Fibroblast of lung (primary cell): ENCODE measurements around the gene LRMDA.

ENCODE experiments used
- CTCF ChIP-seq, 2 donors: IDR thresholded peaks in 1 of 2; conservative IDR thresholded peaks in 1 of 2; 1 replicate in 1 of 2; 2 replicates in 1 of 2; pipeline ENCODE4 v1.5.1; 2011 to 2012; ENCODE audit warnings: low read length in 2 of 2, control low read depth in 1 of 2, inconsistent platforms in 1 of 2, low read depth in 1 of 2, mild to moderate bottlenecking in 1 of 2
- EZH2 ChIP-seq: IDR thresholded peaks from 2 replicates; pipeline ENCODE4 v1.5.1; 2012; ENCODE audit warnings: low read length, control low read depth, mild to moderate bottlenecking; ENCODE audit errors: missing control alignments

- TF ChIP-seq CTCF (conservative IDR thresholded peaks at IDR 0.05 in 1 of 2, IDR thresholded peaks at IDR 0.05 in 1 of 2; ENCODE audit: low read depth in 1 of 2, low read length in 2 of 2) (no peak), EZH2 (no peak)
Observed at GRCh38 chr10:76334255-76334654, 902.8 kb downstream of the LRMDA start.
